ENCODE data around the gene RAP2B. TPM values are rescaled to one million over a fixed set of nuclear protein-coding genes. Genes with fewer than 3 reads are reported as not detected.
"Not testable (repeated sequence)": the region's sequence is repeated elsewhere in the genome, so short reads cannot be mapped to it uniquely, and the experiment has no call there.

Gene RAP2B
- total RNA-seq, 4 donors from 2014 or later = 1.8 to 20.5 (median 8.6) TPM

DNA sequence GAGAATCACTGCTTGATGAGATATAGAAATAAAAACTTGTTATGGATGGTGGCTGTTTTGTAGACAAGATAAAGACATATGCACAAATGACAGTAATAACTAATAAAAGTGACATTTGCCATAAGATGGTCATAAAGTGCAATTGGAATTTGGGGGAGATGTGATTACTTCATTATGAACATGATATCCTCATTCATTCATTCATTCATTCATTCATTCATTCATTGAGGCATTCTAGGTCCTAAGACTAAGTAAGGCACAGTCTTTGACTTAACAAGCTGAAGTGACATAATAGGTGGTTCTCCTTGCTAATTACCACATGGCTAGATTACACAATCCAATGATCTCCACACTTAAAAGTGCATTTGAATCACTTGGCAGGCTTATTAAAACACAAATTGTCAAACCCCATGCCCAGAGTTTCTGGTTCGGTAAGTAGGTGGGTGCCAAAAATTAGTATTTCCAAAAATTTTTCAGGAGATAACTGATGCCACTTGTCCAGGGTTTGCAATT, 18.9 kb downstream of the RAP2B start:
- Histone ChIP-seq H3K4me1 (no peaks in the 10 kb centered on the region), H3K9me3 (no peaks in the 10 kb centered on the region), H3K36me3 (no peaks in the 10 kb centered on the region), H3K4me3 (no peak overlapping the region), H3K27me3 (no peaks in the 10 kb centered on the region), H3K27ac (no peak overlapping the region)
- DNase-seq = no peak
- no peak for TF ChIP-seq POLR2A (IDR thresholded peaks at IDR 0.05)
- intact Hi-C loops (cut with DNase I; ENCODE audit: low total_unique reads) = no loop called here

GRCh38 chr3:153182501-153183293, 20.7 kb downstream of the RAP2B start:
- Histone ChIP-seq H3K9me3 (no peaks in the 10 kb centered on the region), H3K27ac (no peak overlapping the region), H3K27me3 (no peaks in the 10 kb centered on the region), H3K36me3 (no peaks in the 10 kb centered on the region), H3K4me3 (no peak overlapping the region), H3K4me1 (no peaks in the 10 kb centered on the region)
- intact Hi-C loops (cut with DNase I; ENCODE audit: low total_unique reads) = no loop called here
- TF ChIP-seq, protein P1, sequence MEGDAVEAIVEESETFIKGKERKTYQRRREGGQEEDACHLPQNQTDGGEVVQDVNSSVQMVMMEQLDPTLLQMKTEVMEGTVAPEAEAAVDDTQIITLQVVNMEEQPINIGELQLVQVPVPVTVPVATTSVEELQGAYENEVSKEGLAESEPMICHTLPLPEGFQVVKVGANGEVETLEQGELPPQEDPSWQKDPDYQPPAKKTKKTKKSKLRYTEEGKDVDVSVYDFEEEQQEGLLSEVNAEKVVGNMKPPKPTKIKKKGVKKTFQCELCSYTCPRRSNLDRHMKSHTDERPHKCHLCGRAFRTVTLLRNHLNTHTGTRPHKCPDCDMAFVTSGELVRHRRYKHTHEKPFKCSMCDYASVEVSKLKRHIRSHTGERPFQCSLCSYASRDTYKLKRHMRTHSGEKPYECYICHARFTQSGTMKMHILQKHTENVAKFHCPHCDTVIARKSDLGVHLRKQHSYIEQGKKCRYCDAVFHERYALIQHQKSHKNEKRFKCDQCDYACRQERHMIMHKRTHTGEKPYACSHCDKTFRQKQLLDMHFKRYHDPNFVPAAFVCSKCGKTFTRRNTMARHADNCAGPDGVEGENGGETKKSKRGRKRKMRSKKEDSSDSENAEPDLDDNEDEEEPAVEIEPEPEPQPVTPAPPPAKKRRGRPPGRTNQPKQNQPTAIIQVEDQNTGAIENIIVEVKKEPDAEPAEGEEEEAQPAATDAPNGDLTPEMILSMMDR (IDR thresholded peaks at IDR 0.05) = no peak
- TF ChIP-seq POLR2A (IDR thresholded peaks at IDR 0.05) = no peak
- DNase-seq = no peak

DNA sequence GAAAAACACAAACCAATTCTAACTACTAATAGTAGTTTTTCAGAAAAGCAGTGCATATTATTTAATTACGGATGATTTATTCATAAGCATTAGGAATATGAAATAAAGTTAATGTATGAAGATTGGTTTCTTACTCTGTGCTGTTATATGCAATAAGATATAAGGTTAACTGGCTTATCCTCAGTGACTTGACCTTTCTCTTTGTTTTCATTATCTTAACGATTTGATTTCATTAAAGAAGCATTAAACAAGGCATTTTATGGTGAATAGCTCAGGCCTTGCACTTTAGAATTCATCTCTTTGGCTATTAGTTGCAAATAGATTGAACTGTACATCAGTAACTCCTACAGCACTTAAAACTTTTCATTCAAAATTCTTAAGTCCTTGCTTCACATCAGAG, 28.9 kb downstream of the RAP2B start:
- intact Hi-C loops (cut with DNase I; ENCODE audit: low total_unique reads) = no loop called here
- Histone ChIP-seq H3K27me3 (no peaks in the 10 kb centered on the region), H3K9me3 (no peaks in the 10 kb centered on the region), H3K27ac (no peak overlapping the region), H3K4me1 (no peaks in the 10 kb centered on the region), H3K36me3 (no peaks in the 10 kb centered on the region), H3K4me3 (no peak overlapping the region)
- TF ChIP-seq POLR2A (IDR thresholded peaks at IDR 0.05) = no peak
- TF ChIP-seq, protein P1 (IDR thresholded peaks at IDR 0.05) = no peak
- no peak for DNase-seq

DNA sequence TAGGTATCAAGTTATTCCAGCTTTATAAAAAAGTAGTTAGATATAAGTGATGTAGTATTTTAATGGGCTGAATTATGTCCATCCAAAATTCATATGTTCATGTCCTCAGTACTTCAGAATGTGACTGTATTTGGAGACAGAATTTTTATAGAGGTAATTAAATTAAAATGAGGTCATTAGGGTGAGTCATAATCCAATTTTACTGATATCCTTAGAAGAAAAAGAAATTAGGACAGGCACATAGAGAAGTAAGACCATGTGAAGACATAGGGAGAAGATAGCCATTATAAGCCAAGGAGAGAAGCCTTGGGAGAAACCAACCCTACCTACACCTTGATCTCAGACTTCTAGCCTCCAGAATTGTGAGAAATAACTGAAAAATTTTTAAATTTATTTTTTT, 30.3 kb downstream of the RAP2B start:
- Histone ChIP-seq H3K36me3 (no peaks in the 10 kb centered on the region), H3K9me3 (no peaks in the 10 kb centered on the region), H3K4me3 (no peak overlapping the region), H3K27ac (no peak overlapping the region), H3K27me3 (no peaks in the 10 kb centered on the region), H3K4me1 (no peaks in the 10 kb centered on the region)
- TF ChIP-seq, protein P1 (IDR thresholded peaks at IDR 0.05) = no peak
- TF ChIP-seq POLR2A (IDR thresholded peaks at IDR 0.05) = no peak
- no peak for DNase-seq
- intact Hi-C loops (cut with DNase I; ENCODE audit: low total_unique reads) = no loop called here

- H3K4me3 ChIP-seq; DNase-seq; H3K27ac ChIP-seq; H3K4me1 ChIP-seq; H3K9me3 ChIP-seq; H3K27me3 ChIP-seq; H3K36me3 ChIP-seq; intact Hi-C loops (cut with DNase I; ENCODE audit: low total_unique reads): not testable (repeated sequence)
Observed at GRCh38 chr3:153193786-153194476, 31.9 kb downstream of the RAP2B start.

GRCh38 chr3:153195349-153195879, 33.4 kb downstream of the RAP2B start:
- DNase-seq = no peak
- Histone ChIP-seq H3K27me3 (no peaks in the 10 kb centered on the region), H3K36me3 (no peaks in the 10 kb centered on the region), H3K27ac (no peak overlapping the region), H3K9me3 (no peaks in the 10 kb centered on the region), H3K4me3 (no peak overlapping the region), H3K4me1 (no peaks in the 10 kb centered on the region)
- intact Hi-C loops (cut with DNase I; ENCODE audit: low total_unique reads) = no loop called here
- TF ChIP-seq, protein P1 (IDR thresholded peaks at IDR 0.05) = no peak
- TF ChIP-seq POLR2A (IDR thresholded peaks at IDR 0.05) = no peak
